GM23248 (cell line): ENCODE results near the gene SF3B5.

Source experiments
- EZH2 ChIP-seq: fragments of 200-600 bp; sonication (generic); IDR thresholded peaks from 2 replicates; pipeline ENCODE4 v1.6.1; 2018; ENCODE audit warnings: antibody characterized with exemption, mild to moderate bottlenecking; ENCODE audit not compliant: insufficient read depth, poor library complexity, severe bottlenecking
- EZH2phosphoT487 ChIP-seq: fragments of 200-600 bp; sonication (generic); IDR thresholded peaks from 2 replicates; pipeline ENCODE4 v1.6.1; 2018; ENCODE audit warnings: antibody characterized with exemption, moderate library complexity, mild to moderate bottlenecking, low read depth; ENCODE audit not compliant: insufficient read depth

DNA sequence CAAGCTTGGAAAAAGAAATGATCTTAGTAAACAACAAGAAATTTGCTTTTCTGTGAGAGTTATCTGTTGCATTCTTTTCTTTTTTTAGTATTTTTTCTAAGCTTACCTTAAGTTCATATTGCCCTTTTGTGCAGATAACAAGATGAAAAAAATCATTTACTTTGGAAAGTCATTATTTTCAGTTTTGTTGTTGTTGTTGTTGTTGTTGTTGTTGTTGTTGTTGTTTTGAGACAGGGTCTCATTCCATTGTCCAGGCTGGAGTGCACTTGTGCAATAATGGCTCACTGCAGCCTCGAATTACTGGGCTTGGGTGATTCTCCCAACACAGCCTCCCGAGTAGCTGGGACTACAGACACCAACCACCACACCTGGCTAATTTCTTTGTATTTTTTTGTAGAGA is 46.1 kb upstream of the SF3B5 start:
- TF ChIP-seq EZH2phosphoT487 (no peak), EZH2 (no peak)
